Caco-2 (cell line): Measurements from ENCODE around the gene PCDHGA5. TPM values are rescaled to one million over a fixed set of nuclear protein-coding genes. Genes with fewer than 3 reads are reported as not detected.

Experiments used
- BruUV-seq: library from RNA; stranded (reverse); fragments of 400-500 nt; replicated peaks from 2 replicates; lab custom pipeline; 2021; lab: Mats Ljungman, UMichigan
- CTCF ChIA-PET: fragments of 300-600 bp; sonication (Branson Sonifier 250); formaldehyde crosslinking; loops from one replicate; lab custom pipeline; 2022; ENCODE audit warnings: antibody characterized with exemption; lab: Charles Lee
- POLR2A ChIA-PET: fragments of 300-600 bp; sonication (Branson Sonifier 250); formaldehyde crosslinking; loops from one replicate; lab custom pipeline; 2022; ENCODE audit warnings: antibody characterized with exemption; lab: Charles Lee
- DNase-seq, 2 experiments: peaks; one replicate each; pipeline versions ENCODE4 v3.0.0 to v3.0.0-alpha.2; 2020 to 2022
- H3K27me3 ChIP-seq: replicated peaks from 2 replicates; pipeline ENCODE4 v1.6.0; 2011; ENCODE audit warnings: low read length; ENCODE audit not compliant: control insufficient read depth, insufficient read depth
- H3K36me3 ChIP-seq: 2 replicates; pipeline ENCODE4 v1.5.1; 2011; ENCODE audit warnings: low read length; ENCODE audit not compliant: control insufficient read depth, insufficient read depth
- H3K4me1 ChIP-seq: fragments of 250-450 bp; sonication (Bioruptor Pico); 2 replicates; pipeline ENCODE4 v1.5.1; 2020; ENCODE audit warnings: mild to moderate bottlenecking
- H3K4me3 ChIP-seq: 2 replicates; pipeline ENCODE4 v1.5.1; 2011; ENCODE audit warnings: low read depth, mild to moderate bottlenecking, control low read depth, low read length
- H3K9me3 ChIP-seq: fragments of 250-450 bp; sonication (Bioruptor Pico); 2 replicates; pipeline ENCODE4 v1.5.1; 2020; ENCODE audit warnings: mild to moderate bottlenecking, moderate library complexity
- H3K27ac Mint-ChIP-seq: one replicate; pipeline ENCODE4 v1.8.0; 2022; ENCODE audit warnings: mixed read lengths; ENCODE audit not compliant: unreplicated experiment
- H3K27me3 Mint-ChIP-seq: one replicate; pipeline ENCODE4 v1.8.0; 2022; ENCODE audit warnings: mixed read lengths; ENCODE audit not compliant: insufficient read depth, unreplicated experiment
- H3K36me3 Mint-ChIP-seq: one replicate; pipeline ENCODE4 v1.8.0; 2022; ENCODE audit warnings: mild to moderate bottlenecking, mixed read lengths; ENCODE audit not compliant: insufficient read depth, unreplicated experiment
- H3K4me1 Mint-ChIP-seq: one replicate; pipeline ENCODE4 v1.8.0; 2022; ENCODE audit warnings: low read depth, mixed read lengths; ENCODE audit not compliant: unreplicated experiment
- H3K4me3 Mint-ChIP-seq: one replicate; pipeline ENCODE4 v1.8.0; 2022; ENCODE audit warnings: mild to moderate bottlenecking, moderate library complexity, mixed read lengths; ENCODE audit not compliant: unreplicated experiment
- H3K9me3 Mint-ChIP-seq: one replicate; pipeline ENCODE4 v1.8.0; 2022; ENCODE audit warnings: mixed read lengths; ENCODE audit not compliant: unreplicated experiment
- intact Hi-C: fragments of 100-400 bp; cut with micrococcal nuclease; formaldehyde crosslinking; loops from one replicate; pipeline ENCODE4 v1.10.0; 2022; ENCODE audit not compliant: unreplicated experiment
- total RNA-seq: library from RNA; stranded (reverse); gene quantifications from 2 replicates; pipeline ENCODE4 v1.2.3, GENCODE V29; 2022
- TF ChIP-seq, protein P1 (sequence below), 2 experiments: fragments of 200-600 bp in 1 of 2; IDR thresholded peaks; 1 replicate in 1 of 2; 2 replicates in 1 of 2; pipeline versions ENCODE4 v1.5.1 to v1.8.0; 2011 to 2022; ENCODE audit warnings: antibody characterized with exemption in 1 of 2, control low read depth in 1 of 2, inconsistent platforms in 1 of 2, low read depth in 1 of 2, low read length in 1 of 2, mild to moderate bottlenecking in 1 of 2, moderate library complexity in 1 of 2; ENCODE audit not compliant: insufficient read depth in 1 of 2, severe bottlenecking in 1 of 2, unreplicated experiment in 1 of 2

The PCDHGA5 gene
- total RNA-seq, 1 experiment from 2014 or later = 0.57 TPM

DNA sequence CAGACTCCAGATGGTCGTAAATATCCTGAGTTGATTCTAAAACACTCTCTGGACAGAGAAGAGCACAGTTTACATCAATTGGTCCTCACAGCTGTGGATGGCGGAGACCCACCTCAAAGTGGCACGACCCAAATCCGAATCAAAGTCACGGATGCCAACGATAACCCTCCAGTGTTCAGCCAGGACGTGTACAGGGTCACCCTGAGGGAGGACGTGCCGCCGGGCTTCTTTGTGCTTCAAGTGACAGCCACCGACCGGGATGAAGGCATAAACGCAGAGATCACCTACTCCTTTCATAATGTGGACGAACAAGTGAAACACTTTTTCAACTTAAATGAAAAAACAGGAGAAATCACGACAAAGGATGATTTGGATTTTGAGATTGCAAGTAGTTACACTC is 3.3 kb upstream of the PCDHGA5 start:
- BruUV-seq = no TSS peak
- H3K27me3 ChIP-seq = no peaks in the 10 kb centered on the region
- no peak overlapping the region for H3K4me3 ChIP-seq
- H3K4me3 Mint-ChIP-seq = no peak overlapping the region
- no peaks in the 10 kb centered on the region for H3K9me3 ChIP-seq
- H3K4me1 Mint-ChIP-seq = no peaks in the 10 kb centered on the region
- H3K4me1 ChIP-seq = no peaks in the 10 kb centered on the region
- no peak overlapping the region for H3K27ac Mint-ChIP-seq
- no peak for DNase-seq
- CTCF ChIA-PET = no interaction called here
- TF ChIP-seq, protein P1, sequence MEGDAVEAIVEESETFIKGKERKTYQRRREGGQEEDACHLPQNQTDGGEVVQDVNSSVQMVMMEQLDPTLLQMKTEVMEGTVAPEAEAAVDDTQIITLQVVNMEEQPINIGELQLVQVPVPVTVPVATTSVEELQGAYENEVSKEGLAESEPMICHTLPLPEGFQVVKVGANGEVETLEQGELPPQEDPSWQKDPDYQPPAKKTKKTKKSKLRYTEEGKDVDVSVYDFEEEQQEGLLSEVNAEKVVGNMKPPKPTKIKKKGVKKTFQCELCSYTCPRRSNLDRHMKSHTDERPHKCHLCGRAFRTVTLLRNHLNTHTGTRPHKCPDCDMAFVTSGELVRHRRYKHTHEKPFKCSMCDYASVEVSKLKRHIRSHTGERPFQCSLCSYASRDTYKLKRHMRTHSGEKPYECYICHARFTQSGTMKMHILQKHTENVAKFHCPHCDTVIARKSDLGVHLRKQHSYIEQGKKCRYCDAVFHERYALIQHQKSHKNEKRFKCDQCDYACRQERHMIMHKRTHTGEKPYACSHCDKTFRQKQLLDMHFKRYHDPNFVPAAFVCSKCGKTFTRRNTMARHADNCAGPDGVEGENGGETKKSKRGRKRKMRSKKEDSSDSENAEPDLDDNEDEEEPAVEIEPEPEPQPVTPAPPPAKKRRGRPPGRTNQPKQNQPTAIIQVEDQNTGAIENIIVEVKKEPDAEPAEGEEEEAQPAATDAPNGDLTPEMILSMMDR (IDR thresholded peaks at IDR 0.05; ENCODE audit: insufficient read depth in 1 of 2, low read depth in 1 of 2, low read length in 1 of 2, severe bottlenecking in 1 of 2, unreplicated experiment in 1 of 2) = no peak
- intact Hi-C loops = no loop called here
- POLR2A ChIA-PET = no interaction called here
- no peaks in the 10 kb centered on the region for H3K27me3 Mint-ChIP-seq
- H3K36me3 Mint-ChIP-seq = no peaks in the 10 kb centered on the region
- no peaks in the 10 kb centered on the region for H3K36me3 ChIP-seq
- H3K9me3 Mint-ChIP-seq = peaks cover 28% of the 10 kb centered on the region

DNA sequence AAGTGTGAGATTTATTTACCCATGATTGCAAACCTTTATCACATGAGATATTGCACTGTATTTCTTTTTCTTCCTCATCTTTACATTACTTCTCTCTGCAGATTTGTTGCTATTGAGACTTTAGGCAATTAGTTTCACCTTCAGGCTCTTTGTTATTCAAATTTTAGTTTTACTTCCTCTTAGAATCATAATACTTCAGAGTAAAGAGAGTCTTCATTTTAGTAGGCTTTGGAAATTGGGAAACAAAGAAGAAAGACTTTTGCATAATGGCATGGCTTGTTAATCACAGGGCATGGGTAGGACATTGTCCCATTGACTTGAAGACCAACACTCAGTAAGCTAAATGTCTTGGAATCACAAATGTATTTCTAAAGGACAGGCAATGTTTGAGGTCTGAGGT is 1.2 kb upstream of the PCDHGA5 start:
- POLR2A ChIA-PET = no interaction called here
- no peaks in the 10 kb centered on the region for H3K9me3 ChIP-seq

DNA sequence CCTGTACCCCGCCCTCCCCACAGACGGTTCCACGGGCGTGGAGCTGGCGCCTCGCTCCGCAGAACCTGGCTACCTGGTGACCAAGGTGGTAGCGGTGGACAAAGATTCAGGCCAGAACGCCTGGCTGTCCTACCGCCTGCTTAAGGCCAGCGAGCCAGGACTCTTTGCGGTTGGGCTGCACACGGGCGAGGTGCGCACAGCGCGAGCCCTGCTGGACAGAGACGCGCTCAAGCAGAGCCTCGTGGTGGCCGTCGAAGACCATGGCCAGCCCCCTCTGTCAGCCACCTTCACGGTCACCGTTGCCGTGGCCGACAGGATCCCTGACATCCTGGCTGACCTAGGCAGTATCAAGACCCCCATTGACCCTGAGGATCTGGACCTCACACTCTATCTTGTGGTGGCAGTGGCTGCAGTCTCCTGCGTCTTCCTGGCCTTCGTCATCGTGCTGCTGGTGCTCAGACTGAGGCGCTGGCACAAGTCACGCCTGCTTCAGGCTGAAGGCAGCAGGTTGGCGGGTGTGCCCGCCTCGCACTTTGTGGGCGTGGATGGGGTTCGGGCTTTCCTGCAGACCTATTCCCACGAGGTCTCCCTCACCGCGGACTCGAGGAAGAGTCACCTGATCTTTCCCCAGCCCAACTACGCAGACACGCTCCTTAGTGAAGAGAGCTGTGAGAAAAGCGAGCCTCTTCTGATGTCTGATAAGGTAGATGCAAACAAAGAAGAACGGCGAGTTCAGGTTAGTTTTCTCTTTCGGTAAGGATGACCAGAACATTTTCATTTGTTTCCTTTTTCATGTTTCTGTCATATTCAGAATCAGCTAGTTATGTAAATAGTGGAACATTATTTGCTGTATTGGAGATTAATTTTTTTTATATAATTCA is 2.3 kb downstream of the PCDHGA5 start:
- no peak overlapping the region for H3K4me3 ChIP-seq
- BruUV-seq = no TSS peak
- ChIA-PET CTCF (no interaction called here), POLR2A (no interaction called here)
- intact Hi-C loops = no loop called here
- Mint-ChIP-seq H3K27ac (no peak overlapping the region), H3K27me3 (no peaks in the 10 kb centered on the region), H3K4me3 (no peak overlapping the region), H3K4me1 (no peaks in the 10 kb centered on the region), H3K9me3 (peaks cover 21% of the 10 kb centered on the region), H3K36me3 (no peaks in the 10 kb centered on the region)
- no peaks in the 10 kb centered on the region; the same call in 1 of the 2 replicates for H3K9me3 ChIP-seq
- no peaks in the 10 kb centered on the region for H3K27me3 ChIP-seq
- DNase-seq = no peak
- no peaks in the 10 kb centered on the region for H3K36me3 ChIP-seq
- TF ChIP-seq, protein P1 (IDR thresholded peaks at IDR 0.05; ENCODE audit: insufficient read depth in 1 of 2, low read depth in 1 of 2, low read length in 1 of 2, severe bottlenecking in 1 of 2, unreplicated experiment in 1 of 2) = no peak
- H3K4me1 ChIP-seq = no peaks in the 10 kb centered on the region

More for the DNA sequence above, 1.2 kb upstream of the PCDHGA5 start:
- H3K9me3 Mint-ChIP-seq = peaks cover 31% of the 10 kb centered on the region
- H3K4me3 Mint-ChIP-seq = no peak overlapping the region
- Histone ChIP-seq H3K27me3 (no peaks in the 10 kb centered on the region), H3K4me3 (no peak overlapping the region), H3K36me3 (no peaks in the 10 kb centered on the region), H3K4me1 (no peaks in the 10 kb centered on the region)
- no peak for DNase-seq
- H3K36me3 Mint-ChIP-seq = no peaks in the 10 kb centered on the region
- H3K27me3 Mint-ChIP-seq = no peaks in the 10 kb centered on the region
- H3K27ac Mint-ChIP-seq = no peak overlapping the region
- BruUV-seq = no TSS peak
- intact Hi-C loops = no loop called here
- TF ChIP-seq, protein P1 (IDR thresholded peaks at IDR 0.05; ENCODE audit: insufficient read depth in 1 of 2, low read depth in 1 of 2, low read length in 1 of 2, severe bottlenecking in 1 of 2, unreplicated experiment in 1 of 2) = no peak
- CTCF ChIA-PET = no interaction called here
- H3K4me1 Mint-ChIP-seq = no peaks in the 10 kb centered on the region
